Measurements from ENCODE around the gene ETS1.

Gene ETS1

DNA sequence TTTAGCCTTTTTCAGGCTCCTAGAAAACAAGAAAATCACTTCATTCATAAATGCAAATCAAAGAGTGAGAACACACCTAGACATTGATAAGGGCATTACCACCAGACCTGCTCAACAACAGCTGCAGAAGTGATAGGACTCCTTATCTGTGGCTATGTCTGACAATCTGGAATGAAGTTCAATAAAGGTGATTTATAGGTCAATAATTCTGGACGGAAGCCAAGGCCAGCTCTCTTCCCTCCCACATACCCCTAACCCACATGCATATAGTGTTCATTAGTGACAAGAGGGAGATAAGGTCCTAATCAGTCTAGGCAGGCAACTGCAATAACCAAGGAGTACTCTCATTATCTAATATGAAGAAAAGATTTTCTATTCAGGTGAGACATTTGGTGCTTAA, 111.3 kb downstream of the ETS1 start:
- H3K4me3 ChIP-seq (ENCODE audit: low read depth, low read length) = no peak overlapping the region
- no peak for DNase-seq (ENCODE audit: low read depth)
- TF ChIP-seq, protein P1, sequence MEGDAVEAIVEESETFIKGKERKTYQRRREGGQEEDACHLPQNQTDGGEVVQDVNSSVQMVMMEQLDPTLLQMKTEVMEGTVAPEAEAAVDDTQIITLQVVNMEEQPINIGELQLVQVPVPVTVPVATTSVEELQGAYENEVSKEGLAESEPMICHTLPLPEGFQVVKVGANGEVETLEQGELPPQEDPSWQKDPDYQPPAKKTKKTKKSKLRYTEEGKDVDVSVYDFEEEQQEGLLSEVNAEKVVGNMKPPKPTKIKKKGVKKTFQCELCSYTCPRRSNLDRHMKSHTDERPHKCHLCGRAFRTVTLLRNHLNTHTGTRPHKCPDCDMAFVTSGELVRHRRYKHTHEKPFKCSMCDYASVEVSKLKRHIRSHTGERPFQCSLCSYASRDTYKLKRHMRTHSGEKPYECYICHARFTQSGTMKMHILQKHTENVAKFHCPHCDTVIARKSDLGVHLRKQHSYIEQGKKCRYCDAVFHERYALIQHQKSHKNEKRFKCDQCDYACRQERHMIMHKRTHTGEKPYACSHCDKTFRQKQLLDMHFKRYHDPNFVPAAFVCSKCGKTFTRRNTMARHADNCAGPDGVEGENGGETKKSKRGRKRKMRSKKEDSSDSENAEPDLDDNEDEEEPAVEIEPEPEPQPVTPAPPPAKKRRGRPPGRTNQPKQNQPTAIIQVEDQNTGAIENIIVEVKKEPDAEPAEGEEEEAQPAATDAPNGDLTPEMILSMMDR (IDR thresholded peaks at IDR 0.05; ENCODE audit: control insufficient read depth, extremely low read depth, insufficient read depth) = no peak

DNA sequence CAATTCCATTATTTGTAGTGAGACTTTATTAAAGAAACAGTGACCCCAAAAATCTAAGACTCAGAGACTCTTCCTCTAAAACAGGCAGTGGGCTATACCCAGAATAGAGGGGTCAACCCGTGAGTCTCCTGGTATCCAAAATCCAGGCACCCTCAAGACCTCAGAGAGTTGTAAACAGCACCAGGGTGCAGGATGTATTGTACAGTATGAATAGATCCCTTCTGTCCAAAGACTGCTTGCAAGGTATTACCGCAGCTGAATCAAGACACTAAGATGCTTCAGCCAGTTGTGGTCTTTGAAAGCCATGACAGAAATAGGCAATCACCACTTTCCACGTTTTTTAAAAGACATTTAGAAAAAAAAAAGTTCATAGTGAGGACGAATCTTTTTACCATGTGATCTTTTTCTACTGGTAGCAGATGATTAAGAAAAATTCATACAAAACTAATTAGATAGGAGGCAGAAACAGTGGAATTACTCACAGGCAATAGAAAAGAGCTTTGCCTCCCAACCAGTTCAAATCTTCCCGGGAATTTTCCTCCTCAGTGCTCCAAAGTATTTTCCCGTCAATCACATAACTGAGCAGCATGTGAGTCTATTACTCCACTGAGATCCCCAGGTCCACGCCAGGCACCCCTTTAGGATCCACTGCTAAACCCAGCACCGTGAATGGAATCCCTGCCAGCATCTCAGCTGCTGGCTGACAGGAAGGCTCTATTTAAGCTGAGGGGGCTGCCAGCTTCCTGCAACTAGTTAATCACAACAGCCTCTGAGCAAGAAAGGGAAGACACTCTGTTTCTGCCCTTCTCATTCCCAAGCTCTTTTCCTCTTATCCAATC, 113.1 kb downstream of the ETS1 start:
- H3K4me3 ChIP-seq (ENCODE audit: low read depth, low read length) = no peak overlapping the region
- TF ChIP-seq, protein P1 (IDR thresholded peaks at IDR 0.05; ENCODE audit: control insufficient read depth, extremely low read depth, insufficient read depth) = no peak
- DNase-seq (ENCODE audit: low read depth) = no peak

DNA sequence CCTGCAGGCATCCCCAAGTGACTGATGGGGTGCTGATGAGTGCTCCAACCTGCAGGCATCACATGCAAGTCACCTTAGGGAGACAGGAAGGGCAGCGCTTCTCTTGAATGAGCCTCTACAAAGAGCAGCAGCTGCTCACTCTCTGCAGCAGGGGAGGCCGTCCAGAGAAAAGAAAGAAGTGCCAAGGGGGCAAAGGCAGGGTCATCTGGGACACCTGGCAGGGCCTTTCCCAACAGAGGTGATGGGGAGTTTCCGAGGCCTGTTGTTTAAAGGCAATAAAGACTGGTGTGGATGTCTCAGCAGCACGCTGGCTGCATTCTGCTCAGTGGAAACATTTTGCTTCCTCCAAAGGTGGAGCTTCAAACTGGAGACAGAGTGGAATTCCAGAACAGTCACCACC, 113.7 kb downstream of the ETS1 start:
- H3K4me3 ChIP-seq (ENCODE audit: low read depth, low read length) = no peak overlapping the region
- TF ChIP-seq, protein P1 (IDR thresholded peaks at IDR 0.05; ENCODE audit: control insufficient read depth, extremely low read depth, insufficient read depth) = no peak
- DNase-seq (ENCODE audit: low read depth) = no peak

DNA sequence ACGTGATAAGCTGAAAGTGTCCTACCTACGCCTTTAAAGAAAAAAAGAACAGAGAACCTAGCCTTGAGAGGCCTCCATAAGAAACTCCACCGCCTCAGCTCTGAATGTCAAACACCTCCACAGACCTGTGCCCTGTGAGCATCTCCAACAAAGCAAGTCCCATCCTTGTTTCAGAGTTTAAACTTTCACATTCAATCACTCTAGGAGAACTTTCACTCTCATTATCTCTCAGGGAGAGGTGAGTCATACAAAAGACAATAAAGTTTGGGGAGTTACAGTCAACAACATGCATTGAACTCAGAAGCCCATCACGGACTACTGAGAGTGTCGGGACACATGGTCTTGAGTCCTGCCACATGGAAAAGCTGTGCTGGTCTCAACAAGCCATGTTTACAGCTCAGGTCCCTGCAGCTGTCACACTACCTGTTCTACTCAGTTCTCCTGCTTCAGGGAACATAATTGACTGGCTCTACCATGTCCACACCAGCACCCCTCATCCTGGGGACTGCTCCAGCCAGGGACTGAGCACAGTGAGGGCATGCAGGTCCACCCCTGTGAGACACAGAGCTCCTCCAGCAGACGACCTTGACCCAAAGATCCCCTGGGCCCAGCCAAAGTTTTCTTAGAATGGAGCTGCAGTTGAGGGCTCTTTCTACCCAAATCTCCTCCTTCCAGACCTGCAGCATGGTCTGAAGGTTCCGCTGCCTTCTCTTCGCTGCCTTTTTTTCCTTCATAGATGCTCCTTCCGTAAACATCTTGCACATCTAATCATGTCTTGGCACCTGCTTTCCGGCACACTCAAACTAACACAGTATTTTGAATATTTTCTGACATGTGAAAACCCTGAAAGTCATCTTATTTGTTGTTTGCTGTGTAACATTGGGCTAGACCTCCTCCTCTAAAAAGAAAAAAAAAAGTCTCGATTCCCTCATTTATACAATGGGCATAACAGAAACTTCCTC, 114.9 kb downstream of the ETS1 start:
- TF ChIP-seq, protein P1 (IDR thresholded peaks at IDR 0.05; ENCODE audit: control insufficient read depth, extremely low read depth, insufficient read depth) = no peak
- no peak overlapping the region for H3K4me3 ChIP-seq (ENCODE audit: low read depth, low read length)
- no peak for DNase-seq (ENCODE audit: low read depth)

DNA sequence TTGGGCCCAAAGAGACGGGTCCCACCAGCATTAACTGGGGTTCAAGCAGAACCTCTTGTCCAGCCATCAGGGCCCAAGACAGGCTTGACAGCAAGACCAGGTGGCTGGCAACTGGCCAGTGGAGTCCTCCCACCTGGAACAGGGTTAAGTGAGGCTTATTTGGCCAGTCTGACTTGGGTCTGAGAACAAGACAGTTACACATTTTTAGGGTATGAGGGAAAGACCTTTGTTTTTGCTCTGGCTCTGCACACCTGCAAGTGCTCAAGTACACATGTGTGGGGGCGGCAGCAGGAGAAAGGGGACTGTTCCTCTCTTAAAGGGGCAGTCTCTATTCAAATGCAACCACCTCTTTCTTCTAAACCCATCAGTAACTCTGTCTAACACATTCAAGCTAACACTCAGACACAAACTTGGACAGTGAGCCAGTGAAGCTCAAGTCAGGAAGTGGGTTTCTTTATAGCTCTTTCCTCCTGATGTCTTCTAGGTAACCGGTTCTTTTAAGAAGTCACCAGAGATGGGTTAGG, 116.2 kb downstream of the ETS1 start:
- TF ChIP-seq, protein P1 (IDR thresholded peaks at IDR 0.05; ENCODE audit: control insufficient read depth, extremely low read depth, insufficient read depth) = no peak
- no peak for DNase-seq (ENCODE audit: low read depth)
- H3K4me3 ChIP-seq (ENCODE audit: low read depth, low read length) = no peak overlapping the region

DNA sequence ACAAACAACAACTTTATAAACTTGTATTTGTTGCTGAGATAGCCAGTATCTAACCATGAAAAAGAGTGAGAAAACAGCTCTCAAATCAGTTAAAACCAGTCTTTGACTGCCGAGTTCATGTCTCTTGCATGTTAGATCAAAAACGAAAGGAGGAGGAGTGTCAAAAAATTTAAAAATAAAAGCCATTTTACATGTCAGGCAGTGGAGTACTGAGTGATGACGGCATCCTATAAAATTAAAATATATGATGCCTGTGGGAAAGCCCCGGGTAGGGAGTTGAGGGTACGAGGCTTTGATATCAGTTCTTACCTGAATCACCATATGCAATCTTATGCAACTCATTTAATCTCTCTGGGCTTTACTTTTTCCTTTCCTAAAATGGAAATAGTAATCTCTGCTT, 117.3 kb downstream of the ETS1 start:
- TF ChIP-seq, protein P1 (IDR thresholded peaks at IDR 0.05; ENCODE audit: control insufficient read depth, extremely low read depth, insufficient read depth) = no peak
- DNase-seq (ENCODE audit: low read depth) = no peak
- H3K4me3 ChIP-seq (ENCODE audit: low read depth, low read length) = no peak overlapping the region

Measured in LNCaP clone FGC (cell line).